ENCODE data around the gene MED12. TPM values are rescaled to one million over a fixed set of nuclear protein-coding genes. Genes with fewer than 3 reads are reported as not detected.

The MED12 gene
- total RNA-seq, 1 donor from 2014 or later, result 76.3 TPM

- Mint-ChIP-seq H3K27ac (ENCODE audit: unreplicated experiment) (no peak overlapping the region), H3K27me3 (ENCODE audit: low read depth) (no peaks in the 10 kb centered on the region), H3K4me1 (peaks cover 8% of the 10 kb centered on the region), H3K9me3 (peaks cover 3% of the 10 kb centered on the region), H3K36me3 (ENCODE audit: low read depth) (peaks cover 16% of the 10 kb centered on the region), H3K4me3 (no peak overlapping the region)
- no peak for DNase-seq (ENCODE audit: low read depth, low spot score)
- no peak for TF ChIP-seq CTCF (conservative IDR thresholded peaks at IDR 0.05)
Measured at GRCh38 chrX:71164071-71164470, 45.7 kb downstream of the MED12 start.

DNA sequence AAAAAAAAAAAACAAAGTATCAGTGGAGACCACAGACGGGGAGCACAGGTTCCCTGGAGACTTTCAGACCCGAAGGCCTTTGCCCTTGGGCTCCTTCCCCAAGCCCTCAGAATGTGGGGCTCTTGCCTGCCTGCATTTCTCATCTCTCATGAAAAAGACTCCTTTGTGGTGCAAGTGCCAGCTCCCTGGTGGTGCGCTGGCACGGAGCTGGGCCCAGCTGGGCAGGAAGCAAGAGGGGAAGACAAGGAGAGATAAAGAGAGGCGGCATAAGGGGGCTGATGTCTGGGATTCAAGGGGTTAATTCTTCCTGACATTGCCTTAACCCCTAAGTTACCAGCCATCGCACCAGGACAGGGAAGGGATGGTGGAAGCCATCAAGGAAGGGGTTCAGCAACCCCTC lies 48.1 kb downstream of the MED12 start:
- H3K27ac Mint-ChIP-seq (ENCODE audit: unreplicated experiment), result no peak overlapping the region
- H3K27me3 Mint-ChIP-seq (ENCODE audit: low read depth), result no peaks in the 10 kb centered on the region
- no peak for TF ChIP-seq CTCF (conservative IDR thresholded peaks at IDR 0.05)
- H3K4me1 Mint-ChIP-seq, result peaks cover 11% of the 10 kb centered on the region
- H3K36me3 Mint-ChIP-seq (ENCODE audit: low read depth), result peaks cover 20% of the 10 kb centered on the region
- H3K9me3 Mint-ChIP-seq, result peaks cover 3% of the 10 kb centered on the region
- H3K4me3 Mint-ChIP-seq, result no peak overlapping the region
- no peak for DNase-seq (ENCODE audit: low read depth, low spot score)

GRCh38 chrX:71167031-71167781 lies 48.8 kb downstream of the MED12 start:
- H3K4me3 Mint-ChIP-seq, result no peak overlapping the region
- no peak for TF ChIP-seq CTCF (conservative IDR thresholded peaks at IDR 0.05)
- peaks cover 16% of the 10 kb centered on the region for H3K4me1 Mint-ChIP-seq
- no peak for DNase-seq (ENCODE audit: low read depth, low spot score)
- peaks cover 6% of the 10 kb centered on the region for H3K9me3 Mint-ChIP-seq
- no peak overlapping the region for H3K27ac Mint-ChIP-seq (ENCODE audit: unreplicated experiment)
- H3K27me3 Mint-ChIP-seq (ENCODE audit: low read depth), result no peaks in the 10 kb centered on the region
- peaks cover 20% of the 10 kb centered on the region for H3K36me3 Mint-ChIP-seq (ENCODE audit: low read depth)

GRCh38 chrX:71168134-71168533 lies 49.7 kb downstream of the MED12 start:
- peaks cover 20% of the 10 kb centered on the region for H3K36me3 Mint-ChIP-seq (ENCODE audit: low read depth)
- TF ChIP-seq CTCF (conservative IDR thresholded peaks at IDR 0.05), result no peak
- H3K4me1 Mint-ChIP-seq, result peaks cover 10% of the 10 kb centered on the region
- no peak overlapping the region for H3K4me3 Mint-ChIP-seq
- H3K27ac Mint-ChIP-seq (ENCODE audit: unreplicated experiment), result no peak overlapping the region
- H3K9me3 Mint-ChIP-seq, result peaks cover 6% of the 10 kb centered on the region
- no peak for DNase-seq (ENCODE audit: low read depth, low spot score)
- H3K27me3 Mint-ChIP-seq (ENCODE audit: low read depth), result no peaks in the 10 kb centered on the region

DNA sequence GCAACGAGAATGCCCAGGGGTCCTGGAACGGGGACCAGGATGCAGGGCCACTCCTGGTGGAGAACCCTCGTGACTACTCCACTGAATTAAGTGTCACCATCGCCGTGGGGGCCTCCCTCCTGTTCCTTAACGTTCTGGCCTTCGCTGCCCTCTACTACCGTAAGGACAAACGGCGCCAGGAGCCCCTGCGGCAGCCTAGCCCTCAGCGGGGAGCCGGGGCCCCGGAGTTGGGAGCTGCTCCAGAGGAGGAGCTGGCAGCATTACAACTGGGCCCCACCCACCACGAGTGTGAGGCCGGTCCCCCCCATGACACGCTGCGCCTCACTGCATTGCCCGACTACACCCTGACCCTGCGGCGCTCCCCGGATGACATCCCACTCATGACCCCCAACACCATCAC lies 51.2 kb downstream of the MED12 start:
- Mint-ChIP-seq H3K27me3 (ENCODE audit: low read depth) (no peaks in the 10 kb centered on the region), H3K4me3 (no peak overlapping the region), H3K27ac (ENCODE audit: unreplicated experiment) (no peak overlapping the region), H3K9me3 (peaks cover 9% of the 10 kb centered on the region), H3K4me1 (peaks cover 7% of the 10 kb centered on the region), H3K36me3 (ENCODE audit: low read depth) (peaks cover 14% of the 10 kb centered on the region)
- no peak for DNase-seq (ENCODE audit: low read depth, low spot score)
- no peak for TF ChIP-seq CTCF (conservative IDR thresholded peaks at IDR 0.05)
